Neural cell (in vitro differentiated cells): Measurements from ENCODE around the gene STARD5.

ENCODE experiments used
- EP300 ChIP-seq: fragments of 450-650 bp; conservative IDR thresholded peaks from 2 replicates; pipeline ENCODE4 v1.6.1; 2014; ENCODE audit warnings: antibody characterized with exemption, mild to moderate bottlenecking, moderate library complexity; ENCODE audit not compliant: poor library complexity, severe bottlenecking
- EZH2 ChIP-seq: fragments of 200-600, 300-800 bp; shearing (Covaris generic), sonication (generic); IDR thresholded peaks from 2 replicates; pipeline ENCODE4 v1.6.1; 2014; ENCODE audit warnings: antibody characterized with exemption, low read length, borderline replicate concordance, mild to moderate bottlenecking; ENCODE audit not compliant: insufficient read depth, poor library complexity, severe bottlenecking
- MXI1 ChIP-seq: fragments of 450-650 bp; conservative IDR thresholded peaks from 2 replicates; pipeline ENCODE4 v1.6.1; 2014; ENCODE audit warnings: antibody characterized with exemption, mild to moderate bottlenecking; ENCODE audit not compliant: poor library complexity, severe bottlenecking
- POLR2AphosphoS5 ChIP-seq: IDR thresholded peaks from 2 replicates; pipeline ENCODE4 v1.6.1; 2012
- RAD21 ChIP-seq: fragments of 450-650 bp; conservative IDR thresholded peaks from 2 replicates; pipeline ENCODE4 v1.6.1; 2014; ENCODE audit warnings: antibody characterized with exemption, mild to moderate bottlenecking, moderate library complexity
- REST ChIP-seq: IDR thresholded peaks from 2 replicates; pipeline ENCODE4 v1.6.1; 2012; ENCODE audit warnings: borderline replicate concordance
- TAF1 ChIP-seq: IDR thresholded peaks from 2 replicates; pipeline ENCODE4 v1.6.1; 2012; ENCODE audit warnings: low read depth
- TF ChIP-seq, protein P1 (sequence below): fragments of 450-650 bp; IDR thresholded peaks from 2 replicates; pipeline ENCODE4 v1.5.1; 2014; ENCODE audit warnings: antibody characterized with exemption, mild to moderate bottlenecking, moderate library complexity; ENCODE audit not compliant: poor library complexity, severe bottlenecking

DNA sequence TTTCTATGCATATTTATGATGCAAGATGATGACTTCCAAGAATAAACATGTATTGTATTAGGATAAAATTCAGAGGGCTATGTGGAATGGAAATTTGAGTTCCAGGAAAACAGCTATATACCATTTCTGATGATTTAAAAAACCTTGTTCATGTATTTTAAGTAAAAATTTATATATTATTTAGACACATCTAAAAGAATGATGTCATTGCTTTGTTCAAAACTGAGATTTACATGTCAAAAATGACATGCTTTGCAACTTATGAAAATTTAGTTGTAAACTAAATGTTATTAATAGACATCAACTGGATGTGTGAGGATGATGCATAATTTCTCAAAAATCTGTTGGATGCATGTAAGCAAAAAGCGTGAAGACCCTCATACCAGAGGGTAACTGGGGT lies 2.3 kb downstream of the STARD5 start:
- no peak for TF ChIP-seq RAD21
- no peak for TF ChIP-seq TAF1
- TF ChIP-seq, protein P1, sequence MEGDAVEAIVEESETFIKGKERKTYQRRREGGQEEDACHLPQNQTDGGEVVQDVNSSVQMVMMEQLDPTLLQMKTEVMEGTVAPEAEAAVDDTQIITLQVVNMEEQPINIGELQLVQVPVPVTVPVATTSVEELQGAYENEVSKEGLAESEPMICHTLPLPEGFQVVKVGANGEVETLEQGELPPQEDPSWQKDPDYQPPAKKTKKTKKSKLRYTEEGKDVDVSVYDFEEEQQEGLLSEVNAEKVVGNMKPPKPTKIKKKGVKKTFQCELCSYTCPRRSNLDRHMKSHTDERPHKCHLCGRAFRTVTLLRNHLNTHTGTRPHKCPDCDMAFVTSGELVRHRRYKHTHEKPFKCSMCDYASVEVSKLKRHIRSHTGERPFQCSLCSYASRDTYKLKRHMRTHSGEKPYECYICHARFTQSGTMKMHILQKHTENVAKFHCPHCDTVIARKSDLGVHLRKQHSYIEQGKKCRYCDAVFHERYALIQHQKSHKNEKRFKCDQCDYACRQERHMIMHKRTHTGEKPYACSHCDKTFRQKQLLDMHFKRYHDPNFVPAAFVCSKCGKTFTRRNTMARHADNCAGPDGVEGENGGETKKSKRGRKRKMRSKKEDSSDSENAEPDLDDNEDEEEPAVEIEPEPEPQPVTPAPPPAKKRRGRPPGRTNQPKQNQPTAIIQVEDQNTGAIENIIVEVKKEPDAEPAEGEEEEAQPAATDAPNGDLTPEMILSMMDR, result no peak
- TF ChIP-seq EP300, result no peak
- TF ChIP-seq EZH2, result no peak
- no peak for TF ChIP-seq POLR2AphosphoS5
- no peak for TF ChIP-seq REST
- TF ChIP-seq MXI1, result no peak
